K562 (cell line): ENCODE data around the gene ZNF154.

ENCODE experiments used
- BDP1 ChIP-seq: IDR thresholded peaks from 3 replicates; pipeline ENCODE4 v1.6.1; 2011; ENCODE audit not compliant: insufficient read length, insufficient read depth
- TF ChIP-seq, protein P1 (sequence below), 3 experiments: IDR thresholded peaks in 2 of 3; conservative IDR thresholded peaks in 1 of 3; 2 replicates each; pipeline ENCODE4 v1.5.1; 2011 to 2012; ENCODE audit warnings: low read length in 3 of 3, mild to moderate bottlenecking in 3 of 3, control low read depth in 2 of 3, improper control_type of control experiment in 1 of 3, inconsistent platforms in 1 of 3, low read depth in 1 of 3, mixed read lengths in 1 of 3, moderate library complexity in 1 of 3; ENCODE audit not compliant: insufficient read depth in 2 of 3

DNA sequence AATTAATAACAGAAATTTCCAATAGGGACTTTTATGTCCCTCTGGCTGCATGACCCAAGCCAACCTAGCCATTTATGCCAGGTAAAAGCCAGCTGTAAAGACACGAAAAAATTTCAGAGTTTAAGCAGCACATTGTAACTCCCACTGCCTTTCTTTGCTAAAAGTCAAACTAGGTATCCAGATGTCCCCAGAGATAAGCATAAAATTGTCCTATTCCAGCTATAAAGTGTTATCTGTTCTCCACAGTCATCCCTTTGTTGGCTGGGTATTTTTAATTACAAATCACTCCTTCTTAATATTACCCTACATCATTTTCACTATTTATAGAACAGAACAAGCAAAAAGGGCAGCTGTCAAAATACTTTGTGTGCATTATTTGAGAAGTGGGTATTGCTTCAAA, 3.2 kb upstream of the ZNF154 start:
- TF ChIP-seq, protein P1, sequence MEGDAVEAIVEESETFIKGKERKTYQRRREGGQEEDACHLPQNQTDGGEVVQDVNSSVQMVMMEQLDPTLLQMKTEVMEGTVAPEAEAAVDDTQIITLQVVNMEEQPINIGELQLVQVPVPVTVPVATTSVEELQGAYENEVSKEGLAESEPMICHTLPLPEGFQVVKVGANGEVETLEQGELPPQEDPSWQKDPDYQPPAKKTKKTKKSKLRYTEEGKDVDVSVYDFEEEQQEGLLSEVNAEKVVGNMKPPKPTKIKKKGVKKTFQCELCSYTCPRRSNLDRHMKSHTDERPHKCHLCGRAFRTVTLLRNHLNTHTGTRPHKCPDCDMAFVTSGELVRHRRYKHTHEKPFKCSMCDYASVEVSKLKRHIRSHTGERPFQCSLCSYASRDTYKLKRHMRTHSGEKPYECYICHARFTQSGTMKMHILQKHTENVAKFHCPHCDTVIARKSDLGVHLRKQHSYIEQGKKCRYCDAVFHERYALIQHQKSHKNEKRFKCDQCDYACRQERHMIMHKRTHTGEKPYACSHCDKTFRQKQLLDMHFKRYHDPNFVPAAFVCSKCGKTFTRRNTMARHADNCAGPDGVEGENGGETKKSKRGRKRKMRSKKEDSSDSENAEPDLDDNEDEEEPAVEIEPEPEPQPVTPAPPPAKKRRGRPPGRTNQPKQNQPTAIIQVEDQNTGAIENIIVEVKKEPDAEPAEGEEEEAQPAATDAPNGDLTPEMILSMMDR (IDR thresholded peaks at IDR 0.05 in 2 of 3, conservative IDR thresholded peaks at IDR 0.05 in 1 of 3; ENCODE audit: insufficient read depth in 2 of 3, low read depth in 1 of 3, low read length in 3 of 3), result no peak
- TF ChIP-seq BDP1, result no peak
